GM20000 (cell line): ENCODE measurements around the gene PLPPR1.

ENCODE experiments used
- DNase-seq: peaks from one replicate; pipeline ENCODE4 v3.0.0; 2012; ENCODE audit warnings: low spot score
- CTCF ChIP-seq: IDR thresholded peaks from 2 replicates; pipeline ENCODE4 v1.5.1; 2012; ENCODE audit warnings: mild to moderate bottlenecking, control low read depth; ENCODE audit errors: extremely low read depth, missing control alignments

Gene PLPPR1

DNA sequence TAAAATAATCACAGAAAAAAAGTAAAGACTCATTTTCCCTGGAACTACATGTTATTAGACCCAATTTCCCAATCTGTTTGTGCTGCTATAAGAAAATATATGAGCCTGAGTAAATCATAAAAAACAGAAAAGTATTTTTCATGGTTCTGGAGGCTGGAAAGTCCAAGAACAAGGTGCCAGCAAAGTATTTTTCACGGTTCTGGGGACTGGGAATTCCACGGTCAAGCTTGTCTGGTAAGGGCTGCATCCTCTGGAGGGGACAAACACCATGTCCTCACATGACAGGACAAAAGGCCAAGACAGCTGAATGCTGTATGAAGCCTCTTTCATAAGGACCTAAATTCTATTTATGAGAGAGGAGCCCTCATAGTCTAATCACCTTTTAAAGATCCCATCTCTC, 172.3 kb downstream of the PLPPR1 start:
- DNase-seq: no peak
- TF ChIP-seq CTCF: no peak

DNA sequence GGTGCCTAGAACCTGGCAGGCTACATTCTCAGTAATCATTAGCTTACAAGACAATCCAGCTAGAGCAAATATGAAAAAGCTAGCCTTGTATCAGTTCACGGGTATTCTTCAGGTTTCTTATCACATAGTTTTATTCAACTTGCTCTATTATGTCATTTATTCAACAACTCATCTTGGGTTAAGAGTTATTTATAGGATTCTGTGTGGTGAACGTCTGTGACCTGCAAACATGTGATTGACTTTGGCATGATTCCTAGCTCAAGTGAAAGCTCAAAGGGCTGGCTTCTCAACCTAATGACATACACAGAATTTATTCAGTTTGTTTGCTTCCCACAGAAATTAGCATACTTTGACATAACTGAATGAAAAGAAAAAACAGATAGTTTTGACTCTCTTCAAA, 173.1 kb downstream of the PLPPR1 start:
- TF ChIP-seq CTCF: no peak
- DNase-seq: no peak

- no peak for DNase-seq
- TF ChIP-seq CTCF: no peak
Measured at GRCh38 chr9:101209670-101210069, 181.1 kb downstream of the PLPPR1 start.

GRCh38 chr9:101212661-101213060, 184.1 kb downstream of the PLPPR1 start:
- DNase-seq: no peak
- no peak for TF ChIP-seq CTCF

DNA sequence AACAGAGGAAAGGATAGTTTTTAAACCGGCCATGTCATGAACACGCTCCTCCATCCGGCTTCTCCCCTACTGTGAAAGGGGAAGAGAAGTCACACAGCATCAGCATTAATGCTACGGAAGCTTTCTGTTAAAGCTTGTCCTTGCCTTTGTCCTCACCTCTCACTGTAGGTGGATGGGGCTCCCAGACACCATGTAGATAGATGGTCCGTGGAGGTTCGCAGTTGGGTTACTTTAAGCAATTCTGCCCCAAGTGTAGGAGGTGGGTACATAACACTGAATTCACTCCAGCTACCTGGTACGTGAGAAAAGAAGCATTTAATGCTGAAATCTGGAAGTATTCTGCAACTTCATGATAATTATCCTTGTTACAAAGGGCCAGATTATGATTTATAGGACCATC, 190.5 kb downstream of the PLPPR1 start:
- DNase-seq: no peak
- no peak for TF ChIP-seq CTCF

GRCh38 chr9:101220341-101220740, 191.8 kb downstream of the PLPPR1 start:
- TF ChIP-seq CTCF: no peak
- DNase-seq: no peak

GRCh38 chr9:101225271-101225670, 196.7 kb downstream of the PLPPR1 start:
- no peak for DNase-seq
- TF ChIP-seq CTCF: no peak
